ENCODE data around the gene TGFBR1.

GRCh38 chr9:99182356-99182755 is 77.4 kb downstream of the TGFBR1 start:
- no peak for TF ChIP-seq POLR2A (IDR thresholded peaks at IDR 0.05)
- TF ChIP-seq, protein P1, sequence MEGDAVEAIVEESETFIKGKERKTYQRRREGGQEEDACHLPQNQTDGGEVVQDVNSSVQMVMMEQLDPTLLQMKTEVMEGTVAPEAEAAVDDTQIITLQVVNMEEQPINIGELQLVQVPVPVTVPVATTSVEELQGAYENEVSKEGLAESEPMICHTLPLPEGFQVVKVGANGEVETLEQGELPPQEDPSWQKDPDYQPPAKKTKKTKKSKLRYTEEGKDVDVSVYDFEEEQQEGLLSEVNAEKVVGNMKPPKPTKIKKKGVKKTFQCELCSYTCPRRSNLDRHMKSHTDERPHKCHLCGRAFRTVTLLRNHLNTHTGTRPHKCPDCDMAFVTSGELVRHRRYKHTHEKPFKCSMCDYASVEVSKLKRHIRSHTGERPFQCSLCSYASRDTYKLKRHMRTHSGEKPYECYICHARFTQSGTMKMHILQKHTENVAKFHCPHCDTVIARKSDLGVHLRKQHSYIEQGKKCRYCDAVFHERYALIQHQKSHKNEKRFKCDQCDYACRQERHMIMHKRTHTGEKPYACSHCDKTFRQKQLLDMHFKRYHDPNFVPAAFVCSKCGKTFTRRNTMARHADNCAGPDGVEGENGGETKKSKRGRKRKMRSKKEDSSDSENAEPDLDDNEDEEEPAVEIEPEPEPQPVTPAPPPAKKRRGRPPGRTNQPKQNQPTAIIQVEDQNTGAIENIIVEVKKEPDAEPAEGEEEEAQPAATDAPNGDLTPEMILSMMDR (IDR thresholded peaks at IDR 0.05): no peak
